PC-3 (cell line): ENCODE results near the gene DYNLRB2. TPM values are rescaled to one million over a fixed set of nuclear protein-coding genes. Genes with fewer than 3 reads are reported as not detected.

ENCODE experiments used
- ATAC-seq: fragments of 200-7000 bp; cut with Tn5 transposase; 2 replicates; pipeline ENCODE4 v1.9.1; 2020; ENCODE audit warnings: mild to moderate bottlenecking, moderate library complexity
- BruUV-seq: library from RNA; stranded (reverse); fragments of 400-500 nt; replicated peaks from 2 replicates; lab custom pipeline; 2021; lab: Mats Ljungman, UMichigan
- CTCF ChIA-PET: fragments of 300-600 bp; sonication (Branson Sonifier 250); formaldehyde crosslinking; loops from one replicate; lab custom pipeline; 2022; ENCODE audit warnings: antibody characterized with exemption; lab: Charles Lee
- POLR2A ChIA-PET: fragments of 300-600 bp; sonication (Branson Sonifier 250); formaldehyde crosslinking; loops from one replicate; lab custom pipeline; 2022; ENCODE audit warnings: antibody characterized with exemption; ENCODE audit not compliant: unreplicated experiment; lab: Charles Lee
- DNase-seq: peaks from one replicate; pipeline ENCODE4 v3.0.0-alpha.2; 2015
- H2AFZ ChIP-seq: fragments of 300-600 bp; sonication (generic); 2 replicates; pipeline ENCODE4 v1.6.0; 2016; ENCODE audit warnings: antibody characterized with exemption, low read length
- H3F3A ChIP-seq: fragments of 300-600 bp; sonication (generic); one replicate; pipeline ENCODE4 v1.6.0; 2017; ENCODE audit warnings: antibody characterized with exemption, low read length, control low read depth, mild to moderate bottlenecking; ENCODE audit not compliant: unreplicated experiment
- H3K27ac ChIP-seq: fragments of 300-600 bp; sonication (generic); 2 replicates; pipeline ENCODE4 v1.5.1; 2016; ENCODE audit warnings: mild to moderate bottlenecking, low read length
- H3K27me3 ChIP-seq: fragments of 300-600 bp; sonication (generic); 2 replicates; pipeline ENCODE4 v1.6.1; 2016; ENCODE audit warnings: low read length, mixed read lengths
- H3K36me3 ChIP-seq: fragments of 300-600 bp; sonication (generic); 2 replicates; pipeline ENCODE4 v1.6.1; 2016; ENCODE audit warnings: low read depth, mixed run types, low read length, mixed read lengths
- H3K4me1 ChIP-seq: fragments of 300-600 bp; sonication (generic); 2 replicates; pipeline ENCODE4 v1.5.1; 2016; ENCODE audit warnings: low read length; ENCODE audit not compliant: insufficient read depth
- H3K4me2 ChIP-seq: fragments of 300-600 bp; sonication (generic); 2 replicates; pipeline ENCODE4 v1.6.0; 2016; ENCODE audit warnings: low read length
- H3K4me3 ChIP-seq: fragments of 300-600 bp; sonication (generic); 2 replicates; pipeline ENCODE4 v1.5.1; 2016; ENCODE audit warnings: mild to moderate bottlenecking, low read length, mixed read lengths
- H3K79me2 ChIP-seq: fragments of 300-600 bp; sonication (generic); 2 replicates; pipeline ENCODE4 v1.6.1; 2017; ENCODE audit warnings: low read length, mixed read lengths
- H3K9ac ChIP-seq: fragments of 300-600 bp; sonication (generic); 2 replicates; pipeline ENCODE4 v1.6.0; 2016; ENCODE audit warnings: mild to moderate bottlenecking, low read length
- H3K9me2 ChIP-seq: fragments of 300-600 bp; sonication (generic); replicated peaks from 2 replicates; pipeline ENCODE4 v1.6.1; 2016; ENCODE audit warnings: mixed run types, low read length, mixed read lengths
- H3K9me3 ChIP-seq: fragments of 300-600 bp; sonication (generic); 2 replicates; pipeline ENCODE4 v1.6.1; 2016; ENCODE audit warnings: low read length, mixed read lengths
- H4K20me1 ChIP-seq: fragments of 300-600 bp; sonication (generic); 2 replicates; pipeline ENCODE4 v1.6.1; 2016; ENCODE audit warnings: low read length, mixed read lengths
- EZH2 ChIP-seq: fragments of 300-600 bp; sonication (generic); IDR thresholded peaks from one replicate; pipeline ENCODE4 v1.6.1; 2017; ENCODE audit warnings: antibody characterized with exemption, mild to moderate bottlenecking, low read length; ENCODE audit not compliant: unreplicated experiment
- EZH2phosphoT487 ChIP-seq: fragments of 300-600 bp; sonication (generic); IDR thresholded peaks from 2 replicates; pipeline ENCODE4 v1.6.1; 2018; ENCODE audit warnings: mild to moderate bottlenecking, antibody characterized with exemption, low read length, borderline replicate concordance
- intact Hi-C: fragments of 100-400 bp; cut with micrococcal nuclease; formaldehyde crosslinking; loops from 2 replicates; pipeline ENCODE4 v1.9.0; 2023
- total RNA-seq: library from RNA; depleted of rRNA; stranded (reverse); fragments of >200 nt; gene quantifications from 2 replicates; pipeline ENCODE4 v1.2.3, GENCODE V29; 2014
- TF ChIP-seq, protein P1 (sequence below): fragments of 300-600 bp; sonication (generic); conservative IDR thresholded peaks from 2 replicates; pipeline ENCODE4 v1.5.1; 2017; ENCODE audit warnings: antibody characterized with exemption, low read depth, mild to moderate bottlenecking, low read length

The DYNLRB2 gene
- total RNA-seq, 1 experiment from 2014 or later, result 1.3 TPM

DNA sequence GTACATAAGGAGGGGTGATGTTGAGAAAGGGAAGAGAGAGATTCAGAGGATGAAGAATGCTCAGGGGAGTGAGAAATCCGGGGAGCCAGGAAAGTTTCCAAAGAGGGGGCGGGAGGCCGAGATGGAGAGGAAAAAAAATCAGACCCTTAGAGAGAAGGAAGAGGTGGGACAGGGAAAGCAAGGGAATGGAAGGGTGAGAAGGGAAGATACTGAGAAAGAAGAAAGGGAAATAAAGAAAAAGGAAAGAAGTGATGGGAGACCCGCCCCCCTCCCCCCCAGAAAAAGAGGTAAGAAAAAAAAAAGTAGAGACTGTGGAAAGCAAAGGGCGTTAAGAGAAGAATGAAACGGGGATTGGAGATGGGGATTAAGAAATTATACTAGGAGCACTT, 507 bp downstream of the DYNLRB2 start:
- Histone ChIP-seq H3F3A (no peaks in the 10 kb centered on the region), H3K9me3 (no peaks in the 10 kb centered on the region), H4K20me1 (no peaks in the 10 kb centered on the region), H3K27ac (no peak overlapping the region), H2AFZ (peak overlapping the region; percentile 87), H3K79me2 (no peaks in the 10 kb centered on the region), H3K9ac (peak overlapping the region; percentile 72), H3K27me3 (no peaks in the 10 kb centered on the region), H3K9me2 (no peaks in the 10 kb centered on the region), H3K4me1 (peaks cover 21% of the 10 kb centered on the region), H3K4me3 (peak overlapping the region; percentile 78), H3K36me3 (no peaks in the 10 kb centered on the region), H3K4me2 (peak overlapping the region; percentile 92)
- no peak for ATAC-seq
- TF ChIP-seq, protein P1, sequence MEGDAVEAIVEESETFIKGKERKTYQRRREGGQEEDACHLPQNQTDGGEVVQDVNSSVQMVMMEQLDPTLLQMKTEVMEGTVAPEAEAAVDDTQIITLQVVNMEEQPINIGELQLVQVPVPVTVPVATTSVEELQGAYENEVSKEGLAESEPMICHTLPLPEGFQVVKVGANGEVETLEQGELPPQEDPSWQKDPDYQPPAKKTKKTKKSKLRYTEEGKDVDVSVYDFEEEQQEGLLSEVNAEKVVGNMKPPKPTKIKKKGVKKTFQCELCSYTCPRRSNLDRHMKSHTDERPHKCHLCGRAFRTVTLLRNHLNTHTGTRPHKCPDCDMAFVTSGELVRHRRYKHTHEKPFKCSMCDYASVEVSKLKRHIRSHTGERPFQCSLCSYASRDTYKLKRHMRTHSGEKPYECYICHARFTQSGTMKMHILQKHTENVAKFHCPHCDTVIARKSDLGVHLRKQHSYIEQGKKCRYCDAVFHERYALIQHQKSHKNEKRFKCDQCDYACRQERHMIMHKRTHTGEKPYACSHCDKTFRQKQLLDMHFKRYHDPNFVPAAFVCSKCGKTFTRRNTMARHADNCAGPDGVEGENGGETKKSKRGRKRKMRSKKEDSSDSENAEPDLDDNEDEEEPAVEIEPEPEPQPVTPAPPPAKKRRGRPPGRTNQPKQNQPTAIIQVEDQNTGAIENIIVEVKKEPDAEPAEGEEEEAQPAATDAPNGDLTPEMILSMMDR, result no peak
- no peak for TF ChIP-seq EZH2
- TF ChIP-seq EZH2phosphoT487, result no peak
- ChIA-PET POLR2A (no interaction called here), CTCF (no interaction called here)
- BruUV-seq, result no TSS peak
- intact Hi-C loops, result no loop called here
- no peak for DNase-seq

DNA sequence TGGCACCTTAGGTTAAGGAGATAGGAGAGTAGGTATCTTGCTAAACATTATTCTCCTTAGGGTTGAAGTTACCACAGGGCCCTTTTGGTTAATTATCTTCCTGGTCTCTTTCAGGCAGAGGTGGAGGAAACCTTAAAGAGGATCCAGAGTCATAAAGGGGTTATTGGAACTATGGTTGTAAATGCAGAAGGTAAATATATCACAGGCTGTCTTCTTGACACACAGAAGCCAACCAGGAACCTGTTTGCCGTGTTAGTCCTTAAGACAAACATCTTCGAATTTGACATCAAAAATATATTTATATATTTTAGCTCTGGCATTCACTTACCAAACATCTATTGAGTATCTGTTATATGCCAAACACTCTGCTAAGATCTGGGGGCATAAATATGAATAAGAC, 2.4 kb downstream of the DYNLRB2 start:
- CTCF ChIA-PET, result no interaction called here
- no peak for ATAC-seq
- intact Hi-C loops, result no loop called here

DNA sequence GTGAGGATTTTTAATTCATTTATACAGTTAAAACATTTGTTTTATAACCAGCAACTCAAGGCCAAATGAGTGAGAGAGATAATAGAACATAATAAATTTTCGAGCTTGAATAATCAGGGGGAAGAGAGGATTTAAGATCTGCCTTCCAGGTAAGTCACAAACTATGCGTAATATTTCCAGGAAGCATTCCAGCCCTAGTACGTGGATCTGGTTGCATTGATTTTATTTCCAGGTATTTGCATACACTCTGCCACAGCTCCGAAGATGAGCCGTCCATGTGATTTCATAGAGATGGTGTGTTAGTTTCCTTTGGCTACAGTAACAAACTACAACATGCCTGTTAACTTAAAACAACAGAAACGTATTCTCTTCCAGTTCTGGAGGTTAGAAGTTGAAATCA, 3.5 kb downstream of the DYNLRB2 start:
- no peaks in the 10 kb centered on the region for H3K27me3 ChIP-seq
- no peak overlapping the region for H3K4me3 ChIP-seq
- intact Hi-C loops, result no loop called here
- no peaks in the 10 kb centered on the region for H3K79me2 ChIP-seq
- no peaks in the 10 kb centered on the region for H3K36me3 ChIP-seq
- H3F3A ChIP-seq, result no peaks in the 10 kb centered on the region
- no peak overlapping the region for H3K9ac ChIP-seq
- ATAC-seq (peak; percentile 38; the same call in 1 of the 2 replicates), DNase-seq (peak; percentile 78)
- no peak for TF ChIP-seq EZH2
- TF ChIP-seq, protein P1, result no peak
- no peak for TF ChIP-seq EZH2phosphoT487
- no TSS peak for BruUV-seq
- no peaks in the 10 kb centered on the region for H3K9me3 ChIP-seq
- H3K4me2 ChIP-seq, result peak overlapping the region; percentile 24
- ChIA-PET CTCF (interaction anchor here (0.6 kb wide), 1 partner anchor 261 kb away, joined by 3 read pairs; no protein-coding TSS in a partner anchor), POLR2A (no interaction called here)
- H4K20me1 ChIP-seq, result no peaks in the 10 kb centered on the region
- H3K27ac ChIP-seq, result peak overlapping the region; percentile 26
- no peaks in the 10 kb centered on the region for H3K9me2 ChIP-seq
- peak overlapping the region; percentile 53 for H2AFZ ChIP-seq
- H3K4me1 ChIP-seq, result peaks cover 32% of the 10 kb centered on the region

More for the DNA sequence above, 2.4 kb downstream of the DYNLRB2 start:
- no peaks in the 10 kb centered on the region for H3K79me2 ChIP-seq
- H3K9me2 ChIP-seq, result no peaks in the 10 kb centered on the region
- H3K27ac ChIP-seq, result no peak overlapping the region
- no peak overlapping the region for H2AFZ ChIP-seq
- no peaks in the 10 kb centered on the region for H3K9me3 ChIP-seq
- H3K36me3 ChIP-seq, result no peaks in the 10 kb centered on the region
- H4K20me1 ChIP-seq, result no peaks in the 10 kb centered on the region
- no peak for DNase-seq
- no peak overlapping the region for H3K9ac ChIP-seq
- no peaks in the 10 kb centered on the region for H3F3A ChIP-seq
- no peaks in the 10 kb centered on the region for H3K27me3 ChIP-seq
- BruUV-seq, result no TSS peak
- POLR2A ChIA-PET, result no interaction called here
- H3K4me2 ChIP-seq, result no peak overlapping the region
- TF ChIP-seq, protein P1, result no peak
- TF ChIP-seq EZH2phosphoT487 (no peak), EZH2 (no peak)
- peaks cover 32% of the 10 kb centered on the region for H3K4me1 ChIP-seq
- no peak overlapping the region for H3K4me3 ChIP-seq
